Right kidney (tissue), 1 donor: ENCODE results near the gene KTI12.
"Not testable (repeated sequence)": the region's sequence is repeated elsewhere in the genome, so short reads cannot be mapped to it uniquely, and the experiment has no call there.

Experiments
- DNase-seq: peaks from one replicate; pipeline ENCODE4 v3.0.0-alpha.2; 2016

Gene KTI12

DNA sequence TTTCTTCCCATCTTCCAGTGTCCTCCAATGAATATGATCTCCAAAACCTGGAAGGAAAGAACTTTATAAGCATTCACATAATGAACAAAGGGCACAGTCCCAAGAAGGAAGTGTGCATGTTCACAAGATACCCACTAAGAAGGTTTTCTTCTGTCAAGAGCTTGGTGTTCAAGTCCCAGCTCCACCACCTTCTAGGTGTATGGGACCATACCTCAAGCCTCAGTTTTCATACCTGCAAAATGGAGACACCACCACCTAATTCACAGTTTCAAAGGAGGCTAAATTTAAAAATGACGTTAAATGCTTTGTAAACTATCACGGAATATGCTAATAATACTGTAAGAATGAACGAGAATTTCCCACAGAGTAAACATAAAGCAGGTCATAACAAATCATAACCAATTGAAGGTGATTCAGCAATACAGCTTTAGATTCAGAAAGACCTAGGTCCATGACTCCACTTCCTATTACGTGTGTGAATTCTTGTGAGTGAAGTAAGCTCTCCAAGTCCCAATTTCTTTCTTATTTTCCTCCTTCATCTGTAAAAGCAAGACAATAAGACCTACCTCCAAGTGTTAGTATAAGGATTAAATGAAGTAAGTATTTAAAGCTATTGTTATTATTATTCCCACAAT, 8.1 kb upstream of the KTI12 start:
- DNase-seq = no peak

DNA sequence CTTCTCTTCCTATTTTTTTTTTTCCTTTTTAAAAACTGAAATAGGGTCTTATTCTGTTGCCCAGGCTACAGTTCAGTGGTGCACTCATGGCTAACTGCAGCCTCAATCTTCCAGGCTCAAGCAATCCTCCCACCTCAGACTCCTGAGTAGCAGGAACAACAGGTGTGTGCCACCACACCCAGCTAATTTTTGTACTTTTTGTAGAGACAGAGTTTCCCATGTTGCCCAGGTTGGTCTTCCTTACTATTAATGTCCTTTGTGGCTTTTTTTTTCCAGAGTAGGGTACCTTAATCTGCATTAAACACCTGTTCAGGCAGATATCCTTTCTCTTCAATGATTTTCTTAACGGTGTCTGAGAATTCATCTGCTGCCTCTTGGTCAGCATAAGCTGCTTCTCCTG, 4.3 kb upstream of the KTI12 start:
- no peak for DNase-seq

GRCh38 chr1:52037402-52037814, 3.8 kb upstream of the KTI12 start:
- DNase-seq = no peak

DNA sequence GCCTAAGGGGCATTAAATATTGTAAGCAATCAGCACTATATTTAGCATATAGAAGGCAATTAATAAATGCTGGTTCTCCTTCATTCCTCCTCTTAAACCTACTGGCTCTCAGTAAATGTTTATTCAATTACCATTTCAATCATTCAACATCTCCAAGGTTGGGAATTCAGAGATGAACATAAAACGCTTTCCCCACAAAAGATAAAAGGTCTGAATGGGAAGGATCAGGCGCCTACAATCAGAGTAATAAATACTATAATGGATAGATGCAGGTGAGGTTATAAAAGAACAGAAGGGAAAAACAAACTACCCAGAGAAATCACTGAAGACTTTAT, 407 bp upstream of the KTI12 start:
- no peak for DNase-seq

DNA sequence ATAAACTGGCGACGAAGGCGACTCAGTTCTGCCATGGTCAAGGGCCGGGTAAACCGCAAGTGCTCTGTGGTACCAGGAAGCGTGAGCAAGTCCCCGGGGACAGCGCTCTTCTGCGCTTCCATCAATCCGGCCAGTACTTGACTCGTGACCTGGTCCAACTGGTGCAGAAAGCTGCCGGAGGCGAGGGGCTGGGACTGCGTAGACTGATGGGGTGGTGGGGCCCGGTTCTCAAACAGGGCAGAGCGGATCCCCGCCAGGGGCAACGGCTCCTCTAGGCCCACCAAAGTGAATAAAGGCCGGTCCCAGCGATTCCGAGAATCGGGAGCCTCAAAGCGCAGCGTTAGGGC, 852 bp downstream of the KTI12 start:
- no peak for DNase-seq

- DNase-seq = no peak
Observed at GRCh38 chr1:52032124-52032784, 1.4 kb downstream of the KTI12 start.

DNA sequence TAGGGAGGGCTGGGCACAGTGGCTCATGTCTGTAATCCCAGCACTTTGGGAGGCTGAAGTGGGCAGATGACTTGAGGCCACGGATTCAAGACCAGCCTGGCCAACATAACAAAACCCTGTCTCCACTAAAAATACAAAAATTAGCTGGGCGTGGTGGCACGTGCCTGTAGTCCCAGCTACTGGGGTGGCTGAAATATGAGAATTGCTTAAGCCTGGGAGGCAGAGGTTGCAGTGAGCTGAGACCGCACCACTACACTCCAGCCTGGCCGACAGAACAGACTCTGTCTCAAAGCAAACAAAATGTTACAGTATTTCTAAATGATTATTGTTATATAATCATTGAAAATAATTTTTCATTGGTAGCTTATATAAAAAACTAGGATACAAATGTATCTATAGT, 4.8 kb downstream of the KTI12 start:
- DNase-seq = not testable (repeated sequence)

- DNase-seq = no peak
Observed at GRCh38 chr1:52028328-52028727, 5.3 kb downstream of the KTI12 start.

DNA sequence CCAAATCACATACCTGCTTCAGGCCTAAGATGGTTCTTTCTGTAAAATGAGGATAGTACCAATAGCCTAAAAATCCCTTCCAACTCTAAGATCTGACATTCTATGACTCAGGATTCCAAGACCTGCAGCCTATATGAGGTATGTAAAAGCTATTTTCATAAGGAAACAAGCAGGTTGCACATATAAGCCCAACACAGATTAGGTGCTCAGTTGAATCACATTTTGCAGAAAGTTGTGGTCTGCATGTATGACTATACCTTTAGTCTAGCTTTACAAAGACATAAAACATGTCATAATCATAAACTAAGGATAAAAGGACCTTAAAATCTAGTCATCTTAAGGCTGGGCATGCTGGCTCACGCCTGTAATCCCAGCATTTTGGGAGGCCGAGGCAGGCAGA, 7.3 kb downstream of the KTI12 start:
- no peak for DNase-seq

DNA sequence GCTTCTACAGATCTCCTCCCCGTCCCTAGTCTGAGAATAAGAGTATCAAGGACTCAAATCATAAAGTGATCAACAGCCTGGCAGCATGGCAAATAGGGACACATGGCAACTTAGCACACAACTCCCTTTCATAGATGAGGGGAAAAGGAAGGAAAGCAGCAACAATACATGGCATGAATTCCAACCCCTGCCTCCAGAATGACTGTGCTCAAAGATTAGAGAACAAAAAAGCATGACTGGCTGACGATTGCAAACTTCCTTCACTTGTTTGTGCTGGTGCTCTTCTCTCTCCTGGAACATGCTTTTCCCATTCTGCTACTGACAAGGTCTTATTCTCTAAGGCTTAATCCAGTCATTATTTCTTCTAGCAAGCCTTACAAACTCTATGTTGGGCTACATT, 11.5 kb downstream of the KTI12 start:
- DNase-seq = no peak

DNA sequence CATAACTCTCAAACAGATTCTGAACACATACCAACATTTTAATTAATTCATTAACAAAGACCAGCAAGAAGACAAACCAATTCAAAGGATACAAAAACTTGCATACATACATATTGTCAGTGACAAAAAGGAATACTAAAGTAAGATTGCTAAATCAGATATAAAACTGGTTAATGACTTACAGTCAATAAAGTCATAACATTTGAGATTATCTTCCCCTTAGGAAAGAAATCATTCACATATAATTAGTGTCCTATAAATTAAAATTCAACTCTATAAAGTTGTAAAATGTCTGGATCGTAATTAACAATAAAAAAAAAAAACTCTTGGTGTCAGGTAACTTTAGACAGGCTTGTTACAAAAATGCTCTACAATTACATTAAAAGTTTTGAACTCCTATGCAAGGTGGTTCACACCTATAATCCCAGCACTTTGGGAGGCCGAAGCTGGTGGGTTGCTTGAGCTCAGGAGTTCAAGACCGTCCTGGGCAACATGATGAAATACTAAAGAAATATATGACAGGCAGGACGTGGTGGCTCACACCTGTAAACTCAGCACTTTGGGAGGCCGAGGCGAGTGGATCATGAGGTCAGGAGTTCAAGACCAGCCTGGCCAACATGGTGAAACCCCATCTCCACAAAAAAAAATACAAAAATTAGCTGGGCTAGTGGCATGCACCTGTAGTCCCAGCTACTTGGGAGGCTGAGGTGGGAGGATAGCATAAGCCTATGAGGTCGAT, 25.4 kb downstream of the KTI12 start:
- DNase-seq = no peak

- DNase-seq = no peak
Observed at GRCh38 chr1:52007215-52008002, 26.2 kb downstream of the KTI12 start.

GRCh38 chr1:52006081-52006553, 27.5 kb downstream of the KTI12 start:
- DNase-seq = peak; percentile 36

- DNase-seq = not testable (repeated sequence)
Observed at GRCh38 chr1:52005548-52005947, 28.1 kb downstream of the KTI12 start.

DNA sequence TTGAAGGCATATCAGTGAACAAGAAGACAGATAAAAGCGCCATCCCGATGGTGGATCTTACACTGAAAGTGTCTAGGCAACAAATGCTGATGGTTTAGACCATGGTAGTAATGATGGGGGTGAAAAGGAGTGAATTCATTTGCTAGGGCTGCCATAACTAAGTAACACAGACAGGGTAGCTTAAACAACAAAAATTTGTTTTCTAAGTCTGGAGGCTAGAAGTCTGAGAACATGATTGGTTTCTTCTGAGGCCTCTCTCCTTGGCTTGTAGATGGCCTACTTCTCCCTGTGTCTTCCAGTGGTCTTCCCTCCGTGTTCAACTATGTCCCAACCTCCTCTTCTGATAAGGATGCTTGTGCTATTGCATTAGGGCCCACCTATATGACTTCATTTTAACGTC, 29.7 kb downstream of the KTI12 start:
- DNase-seq = no peak

GRCh38 chr1:52002038-52002917, 31.3 kb downstream of the KTI12 start:
- DNase-seq = peak; percentile 39

- DNase-seq = no peak
Observed at GRCh38 chr1:51998701-51999100, 34.9 kb downstream of the KTI12 start.

GRCh38 chr1:51997974-51998382, 35.6 kb downstream of the KTI12 start:
- no peak for DNase-seq

DNA sequence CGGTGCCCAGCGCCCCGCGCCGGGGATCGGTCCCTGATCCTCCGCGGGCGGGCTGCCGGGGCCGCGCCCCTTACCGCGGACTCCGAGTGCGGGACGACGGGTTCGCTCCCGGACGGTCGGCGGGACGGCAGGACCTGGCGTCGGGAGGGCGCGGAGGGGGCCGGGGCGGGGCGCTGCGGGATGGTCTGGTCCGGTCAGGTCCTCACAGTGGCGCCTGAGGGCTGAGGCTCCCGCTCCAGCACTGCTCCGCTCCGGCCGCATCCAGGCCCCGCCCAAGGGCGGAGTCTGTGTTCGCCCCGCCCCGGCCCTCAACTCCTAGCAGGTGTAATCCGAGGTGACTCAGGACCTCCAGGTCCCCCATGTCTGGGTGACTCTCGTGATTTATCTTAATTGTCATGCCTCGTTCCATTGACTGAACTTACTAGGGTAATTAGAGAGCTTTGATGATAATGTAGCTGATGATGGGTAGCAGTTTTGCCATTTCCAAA, 43.1 kb downstream of the KTI12 start, which contains the start of gene RAB3B:
TSS of gene RAB3B (minus strand) at position 223 of the 488 bp plus-strand sequence. CDS start 13,583 bp downstream, outside the sequence.
- DNase-seq = peak; percentile 65

DNA sequence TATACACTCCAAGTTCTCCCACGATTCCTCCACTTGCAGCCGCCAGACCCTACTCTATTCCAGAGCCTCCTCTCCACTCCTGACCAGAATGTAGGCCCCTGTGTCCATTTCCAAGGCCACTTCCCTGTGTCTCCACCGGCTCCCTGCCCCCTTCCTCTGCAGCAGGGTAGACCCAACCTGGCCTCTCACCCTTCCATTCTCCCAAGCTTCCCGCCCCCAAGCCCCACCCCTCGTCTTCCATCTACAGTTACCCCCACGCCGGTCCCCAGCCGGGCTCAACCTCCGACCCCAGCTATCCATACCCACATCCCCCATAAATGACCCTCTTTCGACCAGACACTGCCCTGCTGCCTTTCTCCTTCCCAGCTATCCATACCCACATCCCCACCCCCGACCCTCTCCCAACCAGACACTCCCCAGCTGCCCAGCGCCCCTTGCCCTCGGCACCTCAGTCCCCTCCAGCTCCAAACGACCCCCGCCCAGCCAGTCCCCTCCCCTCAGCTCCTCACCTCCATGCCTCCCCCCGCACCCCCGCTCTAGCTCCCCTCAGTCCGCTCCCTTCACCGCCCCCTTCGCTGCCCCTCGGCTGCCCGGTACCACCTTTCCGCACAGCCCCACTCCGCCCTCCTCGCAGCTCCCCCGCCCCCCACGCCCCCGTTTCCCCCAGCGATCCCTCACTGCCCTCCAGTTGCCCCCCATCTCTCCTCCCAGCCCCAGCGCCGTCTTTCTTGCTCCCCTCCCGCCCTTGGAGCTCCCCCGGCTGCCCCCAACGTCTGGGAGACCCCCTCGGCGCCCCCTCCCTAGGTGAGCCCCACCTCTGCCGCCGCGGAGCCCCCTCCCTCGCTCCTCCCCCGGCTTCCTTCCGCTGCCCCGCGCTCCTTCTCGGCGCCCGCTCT, 43.8 kb downstream of the KTI12 start:
- DNase-seq = no peak
